ENCODE measurements around the gene GP9. TPM values are rescaled to one million over a fixed set of nuclear protein-coding genes. Genes with fewer than 3 reads are reported as not detected.

GP9 gene
- total RNA-seq, 2 experiments from 2014 or later, result not detected

DNA sequence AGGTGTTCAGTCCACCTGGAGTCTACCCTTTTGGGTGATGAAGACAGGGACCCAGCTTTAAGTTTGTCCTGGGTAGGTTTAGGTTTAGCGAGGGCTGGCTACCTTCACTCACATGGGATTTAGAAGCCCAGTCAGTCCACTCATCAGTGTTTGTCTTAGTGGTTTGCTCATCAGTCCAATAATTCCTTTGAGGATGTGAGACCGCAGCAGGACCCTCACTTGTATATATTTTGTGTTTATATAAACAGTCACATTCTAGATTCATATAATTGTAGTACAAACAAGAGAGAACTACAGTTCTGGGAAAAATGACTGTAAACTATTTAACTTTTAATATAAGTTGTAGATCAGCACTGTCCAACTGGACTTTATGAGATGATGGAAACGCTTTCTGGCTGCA, 41.3 kb upstream of the GP9 start:
- intact Hi-C loops (cut with micrococcal nuclease), result loop anchor here (5.0 kb wide), 1 partner anchor 142 kb away; the partner anchor contains the start of gene ACAD9
- DNase-seq, result no peak
- no peaks in the 10 kb centered on the region for H3K36me3 Mint-ChIP-seq
- CTCF ChIA-PET, result interaction anchor here (1.3 kb wide), 1 partner anchor 49 kb away, joined by 5 read pairs; no protein-coding TSS in a partner anchor
- peaks cover 34% of the 10 kb centered on the region for H3K4me1 Mint-ChIP-seq (ENCODE audit: low read depth)
- POLR2A ChIA-PET, result no interaction called here
- no peaks in the 10 kb centered on the region for H3K27me3 Mint-ChIP-seq
- H3K4me3 Mint-ChIP-seq, result no peak overlapping the region
- no peak overlapping the region for H3K27ac Mint-ChIP-seq
- H3K9me3 Mint-ChIP-seq, result no peaks in the 10 kb centered on the region

DNA sequence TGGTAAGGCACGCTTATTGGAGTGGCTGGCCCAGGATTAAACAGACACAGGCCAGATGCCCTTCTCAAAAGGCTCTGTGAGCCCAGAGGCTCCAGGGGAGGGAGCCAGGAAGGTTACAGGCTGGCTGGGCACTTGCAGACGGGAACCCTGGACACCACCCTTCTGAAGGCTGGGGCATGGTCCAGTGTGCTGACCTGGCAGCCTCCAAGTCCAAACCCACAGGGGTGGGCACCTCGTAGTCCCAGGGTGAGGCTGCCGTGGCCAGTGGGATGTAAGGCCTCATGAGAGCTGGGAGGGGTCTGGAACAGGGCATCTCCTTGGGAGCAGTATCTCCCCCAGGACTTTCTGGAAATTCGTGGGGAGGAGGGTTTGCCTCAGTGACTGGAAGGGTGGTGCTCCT, 39.9 kb upstream of the GP9 start:
- Mint-ChIP-seq H3K27ac (no peak overlapping the region), H3K9me3 (no peaks in the 10 kb centered on the region), H3K27me3 (no peaks in the 10 kb centered on the region), H3K4me1 (ENCODE audit: low read depth) (peaks cover 23% of the 10 kb centered on the region), H3K36me3 (no peaks in the 10 kb centered on the region), H3K4me3 (no peak overlapping the region)
- ChIA-PET CTCF (no interaction called here), POLR2A (no interaction called here)
- intact Hi-C loops (cut with micrococcal nuclease), result no loop called here
- DNase-seq, result no peak

DNA sequence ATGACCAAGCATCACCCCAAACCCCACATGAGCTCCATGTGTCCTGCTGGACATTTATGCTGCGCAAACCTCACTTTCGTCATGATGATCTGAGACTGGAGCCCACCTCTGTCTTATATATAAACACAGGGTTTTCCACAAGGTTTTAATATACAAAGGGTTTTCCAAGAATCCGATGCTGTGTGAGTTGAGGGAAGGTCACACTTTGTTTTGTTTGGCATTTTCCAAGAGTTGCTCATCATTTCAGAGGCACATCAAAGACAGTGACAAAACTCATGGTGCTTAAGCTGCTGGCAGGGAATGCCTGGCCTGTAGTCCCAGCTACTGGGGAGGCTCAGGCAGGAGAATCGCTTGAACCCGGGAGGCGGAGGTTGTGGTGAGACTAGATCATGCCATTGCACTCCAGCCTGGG, 39.4 kb upstream of the GP9 start:
- H3K36me3 Mint-ChIP-seq, result no peaks in the 10 kb centered on the region
- ChIA-PET CTCF (no interaction called here), POLR2A (no interaction called here)
- H3K4me3 Mint-ChIP-seq, result no peak overlapping the region
- H3K9me3 Mint-ChIP-seq, result no peaks in the 10 kb centered on the region
- no peak for DNase-seq
- no peaks in the 10 kb centered on the region for H3K27me3 Mint-ChIP-seq
- peaks cover 20% of the 10 kb centered on the region for H3K4me1 Mint-ChIP-seq (ENCODE audit: low read depth)
- H3K27ac Mint-ChIP-seq, result no peak overlapping the region
- intact Hi-C loops (cut with micrococcal nuclease), result no loop called here

GRCh38 chr3:129022114-129023007, 38.2 kb upstream of the GP9 start:
- Mint-ChIP-seq H3K9me3 (no peaks in the 10 kb centered on the region), H3K4me1 (ENCODE audit: low read depth) (peaks cover 15% of the 10 kb centered on the region), H3K27me3 (no peaks in the 10 kb centered on the region), H3K36me3 (no peaks in the 10 kb centered on the region), H3K4me3 (no peak overlapping the region), H3K27ac (no peak overlapping the region)
- no peak for DNase-seq
- intact Hi-C loops (cut with micrococcal nuclease), result no loop called here
- ChIA-PET CTCF (interaction anchor here (0.6 to 0.8 kb wide), 2 partner anchors 29 to 224 kb away, joined by 3 read pairs; no protein-coding TSS in a partner anchor), POLR2A (no interaction called here)

GRCh38 chr3:129023008-129023358, 37.6 kb upstream of the GP9 start:
- Mint-ChIP-seq H3K27ac (no peak overlapping the region), H3K4me1 (ENCODE audit: low read depth) (peaks cover 9% of the 10 kb centered on the region), H3K27me3 (no peaks in the 10 kb centered on the region), H3K9me3 (no peaks in the 10 kb centered on the region), H3K4me3 (no peak overlapping the region), H3K36me3 (no peaks in the 10 kb centered on the region)
- no peak for DNase-seq
- CTCF ChIA-PET, result interaction anchor here (0.6 to 0.8 kb wide), 2 partner anchors 29 to 223 kb away, joined by 3 read pairs; no protein-coding TSS in a partner anchor
- intact Hi-C loops (cut with micrococcal nuclease), result no loop called here
- POLR2A ChIA-PET, result no interaction called here

- ChIA-PET POLR2A (no interaction called here), CTCF (no interaction called here)
- no peaks in the 10 kb centered on the region for H3K27me3 Mint-ChIP-seq
- no peak for DNase-seq
- intact Hi-C loops (cut with micrococcal nuclease), result no loop called here
- H3K4me3 Mint-ChIP-seq, result no peak overlapping the region
- H3K27ac Mint-ChIP-seq, result no peak overlapping the region
- H3K9me3 Mint-ChIP-seq, result no peaks in the 10 kb centered on the region
- H3K4me1 Mint-ChIP-seq (ENCODE audit: low read depth), result peaks cover 9% of the 10 kb centered on the region
- no peaks in the 10 kb centered on the region for H3K36me3 Mint-ChIP-seq
These were observed 36.7 kb upstream of the GP9 start for GRCh38 chr3:129023909-129024308.

GRCh38 chr3:129025108-129025507, 35.5 kb upstream of the GP9 start:
- intact Hi-C loops (cut with micrococcal nuclease), result loop anchor here (5.0 kb wide), 1 partner anchor 157 kb away; the partner anchor contains the start of gene CNBP
- Mint-ChIP-seq H3K9me3 (no peaks in the 10 kb centered on the region), H3K27ac (no peak overlapping the region), H3K27me3 (no peaks in the 10 kb centered on the region), H3K4me1 (ENCODE audit: low read depth) (peaks cover 9% of the 10 kb centered on the region), H3K4me3 (no peak overlapping the region), H3K36me3 (no peaks in the 10 kb centered on the region)
- ChIA-PET POLR2A (interaction anchor here (0.9 kb wide), 1 partner anchor 8 kb away, joined by 3 read pairs; no protein-coding TSS in a partner anchor), CTCF (interaction anchor here (3.1 to 3.9 kb wide), 4 partner anchors 9 to 54 kb away, joined by 14 to 70 read pairs (median 21); no protein-coding TSS in a partner anchor)
- DNase-seq, result no peak

- intact Hi-C loops (cut with micrococcal nuclease), result loop anchor here (2.0 to 5.0 kb wide), 2 partner anchors 95 to 156 kb away; partner anchors contain the start of genes CNBP and RAB43
- H3K27me3 Mint-ChIP-seq, result no peaks in the 10 kb centered on the region
- no peaks in the 10 kb centered on the region for H3K36me3 Mint-ChIP-seq
- ChIA-PET CTCF (interaction anchor here (0.7 to 3.9 kb wide), 13 partner anchors 9 to 220 kb away, joined by 3 to 70 read pairs (median 7); partner anchors contain the start of gene CFAP92), POLR2A (interaction anchor here (0.9 to 1.7 kb wide), 3 partner anchors 9 to 288 kb away, joined by 3 to 26 read pairs (median 3); no protein-coding TSS in a partner anchor)
- H3K27ac Mint-ChIP-seq, result peak overlapping the region; percentile 83
- no peaks in the 10 kb centered on the region for H3K9me3 Mint-ChIP-seq
- peak overlapping the region; percentile 73 for H3K4me3 Mint-ChIP-seq
- no peak for DNase-seq
- peaks cover 9% of the 10 kb centered on the region for H3K4me1 Mint-ChIP-seq (ENCODE audit: low read depth)
These were observed 34.7 kb upstream of the GP9 start for GRCh38 chr3:129025691-129026435.

GRCh38 chr3:129026728-129027543, 33.6 kb upstream of the GP9 start:
- peak overlapping the region; percentile 73 for H3K4me3 Mint-ChIP-seq
- H3K9me3 Mint-ChIP-seq, result no peaks in the 10 kb centered on the region
- CTCF ChIA-PET, result interaction anchor here (0.6 to 3.9 kb wide), 27 partner anchors 9 to 798 kb away, joined by 3 to 70 read pairs (median 4); partner anchors contain the start of genes CFAP92, COPG1 and RAB43
- intact Hi-C loops (cut with micrococcal nuclease), result loop anchor here (2.0 to 5.0 kb wide), 2 partner anchors 94 to 155 kb away; partner anchors contain the start of genes CNBP and RAB43
- peak; percentile 96 for DNase-seq
- H3K4me1 Mint-ChIP-seq (ENCODE audit: low read depth), result peaks cover 9% of the 10 kb centered on the region
- no peaks in the 10 kb centered on the region for H3K27me3 Mint-ChIP-seq
- no peaks in the 10 kb centered on the region for H3K36me3 Mint-ChIP-seq
- POLR2A ChIA-PET, result interaction anchor here (0.9 to 1.7 kb wide), 5 partner anchors 11 to 287 kb away, joined by 3 to 26 read pairs (median 3); partner anchors contain the start of genes CNBP and COPG1
- H3K27ac Mint-ChIP-seq, result peak overlapping the region; percentile 83

DNA sequence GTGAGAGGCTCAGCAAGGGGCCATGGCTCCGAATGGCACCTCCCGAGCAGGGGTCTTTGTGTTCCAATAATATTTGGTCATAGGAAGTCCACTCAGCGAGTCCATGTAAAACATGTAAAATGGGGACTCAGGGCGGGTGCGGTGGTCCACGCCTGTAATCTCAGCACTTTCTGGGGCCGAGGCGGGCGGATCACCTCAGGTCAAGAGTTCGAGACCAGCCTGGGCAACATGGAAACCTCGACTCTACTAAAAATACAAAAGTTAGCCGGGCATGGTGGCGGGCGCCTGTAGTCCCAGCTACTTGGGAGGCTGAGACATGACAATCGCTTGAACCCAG, 33.1 kb upstream of the GP9 start:
- no peaks in the 10 kb centered on the region for H3K36me3 Mint-ChIP-seq
- H3K9me3 Mint-ChIP-seq, result no peaks in the 10 kb centered on the region
- no peak for DNase-seq
- ChIA-PET CTCF (interaction anchor here (0.6 to 3.9 kb wide), 19 partner anchors 9 to 797 kb away, joined by 3 to 70 read pairs (median 4); partner anchors contain the start of genes CFAP92 and COPG1), POLR2A (interaction anchor here (0.9 to 1.7 kb wide), 4 partner anchors 11 to 222 kb away, joined by 3 to 26 read pairs (median 4); partner anchors contain the start of genes CNBP and COPG1)
- peak overlapping the region; percentile 49 for H3K4me3 Mint-ChIP-seq
- H3K4me1 Mint-ChIP-seq (ENCODE audit: low read depth), result peaks cover 9% of the 10 kb centered on the region
- H3K27me3 Mint-ChIP-seq, result no peaks in the 10 kb centered on the region
- intact Hi-C loops (cut with micrococcal nuclease), result loop anchor here (2.0 to 5.0 kb wide), 2 partner anchors 93 to 155 kb away; partner anchors contain the start of genes CNBP and RAB43
- no peak overlapping the region for H3K27ac Mint-ChIP-seq

- ChIA-PET CTCF (interaction anchor here (0.6 to 3.9 kb wide), 5 partner anchors 12 to 217 kb away, joined by 3 to 70 read pairs (median 6); partner anchors contain the start of gene CFAP92), POLR2A (no interaction called here)
- H3K36me3 Mint-ChIP-seq, result no peaks in the 10 kb centered on the region
- DNase-seq, result no peak
- H3K4me3 Mint-ChIP-seq, result no peak overlapping the region
- H3K27ac Mint-ChIP-seq, result no peak overlapping the region
- no peaks in the 10 kb centered on the region for H3K9me3 Mint-ChIP-seq
- intact Hi-C loops (cut with micrococcal nuclease), result loop anchor here (5.0 kb wide), 1 partner anchor 153 kb away; the partner anchor contains the start of gene CNBP
- no peaks in the 10 kb centered on the region for H3K27me3 Mint-ChIP-seq
- peaks cover 9% of the 10 kb centered on the region for H3K4me1 Mint-ChIP-seq (ENCODE audit: low read depth)
These were observed 31.7 kb upstream of the GP9 start for GRCh38 chr3:129028866-129029265.
